NCI-H1436 treated with DMSO at 0.1 percent for 48 hours (cell line): ENCODE data around the gene BLOC1S5.
"Not testable (repeated sequence)": the region's sequence is repeated elsewhere in the genome, so short reads cannot be mapped to it uniquely, and the experiment has no call there.

Source experiments
- DNase-seq: peaks from one replicate; lab custom pipeline; 2025; lab: John Stamatoyannopoulos, UW

Gene BLOC1S5

DNA sequence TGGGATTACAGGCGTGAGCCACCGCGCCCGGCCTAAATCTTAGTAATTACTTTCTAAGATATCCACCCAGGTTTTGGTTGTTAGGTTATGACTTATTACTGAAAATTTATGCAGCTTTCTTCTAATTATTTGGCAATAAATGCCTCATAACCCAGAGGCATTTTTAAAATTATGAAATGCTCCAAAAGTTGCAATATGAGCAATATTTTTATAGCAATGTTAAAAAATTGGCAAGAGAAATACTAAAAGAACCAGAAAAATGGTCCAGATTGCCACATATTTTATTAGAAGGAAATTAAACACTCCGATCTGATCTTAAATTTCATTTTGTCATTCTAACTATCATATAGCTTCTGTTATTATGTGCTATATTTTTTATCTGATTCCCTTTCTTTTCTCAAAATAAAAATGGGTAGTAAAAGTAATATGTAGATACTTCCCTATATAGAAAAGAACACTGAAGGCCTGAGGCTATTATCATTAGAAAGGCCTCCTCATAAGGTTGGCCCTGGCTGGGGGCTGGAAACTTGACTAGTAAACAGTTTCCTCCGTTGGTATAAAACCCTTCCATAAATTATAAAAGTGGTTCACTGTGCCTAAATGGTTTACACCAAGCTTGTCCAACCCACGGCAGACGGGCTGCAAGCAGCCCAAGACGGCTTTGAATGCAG lies 22.1 kb downstream of the BLOC1S5 start:
- DNase-seq: no peak

DNA sequence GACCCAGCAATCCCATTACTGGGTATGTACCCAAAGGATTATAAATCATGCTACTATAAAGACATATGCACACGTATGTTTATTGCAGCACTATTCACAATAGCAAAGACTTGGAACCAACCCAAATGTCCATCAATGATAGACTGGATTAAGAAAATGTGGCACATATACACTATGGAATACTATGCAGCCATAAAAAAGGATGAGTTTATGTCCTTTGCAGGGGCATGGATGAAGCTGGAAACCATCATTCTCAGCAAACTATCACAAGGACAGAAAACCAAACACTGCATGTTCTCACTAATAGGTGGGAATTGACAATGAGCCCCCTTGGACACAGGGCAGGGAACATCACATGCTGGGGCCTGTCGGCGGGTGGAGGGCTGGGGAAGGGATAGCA lies 30.1 kb downstream of the BLOC1S5 start:
- DNase-seq: not testable (repeated sequence)

DNA sequence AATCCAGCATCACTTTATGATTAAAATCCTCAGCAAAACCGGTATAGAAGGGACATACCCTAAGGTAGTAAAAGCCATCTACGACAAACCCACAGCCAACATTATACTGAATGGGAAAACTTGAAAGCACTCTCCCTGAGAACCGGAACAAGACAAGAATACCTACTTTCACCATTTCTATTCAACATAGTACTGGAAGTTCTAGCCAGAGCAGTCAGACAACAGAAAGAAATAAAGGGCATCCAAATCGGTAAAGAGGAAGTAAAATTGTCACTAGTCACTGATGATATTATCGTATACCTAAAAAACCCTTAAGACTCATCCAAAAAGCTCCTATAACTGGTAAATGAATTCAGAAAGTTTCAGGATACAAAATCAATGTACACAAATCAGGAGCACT lies 33.3 kb downstream of the BLOC1S5 start:
- no peak for DNase-seq

DNA sequence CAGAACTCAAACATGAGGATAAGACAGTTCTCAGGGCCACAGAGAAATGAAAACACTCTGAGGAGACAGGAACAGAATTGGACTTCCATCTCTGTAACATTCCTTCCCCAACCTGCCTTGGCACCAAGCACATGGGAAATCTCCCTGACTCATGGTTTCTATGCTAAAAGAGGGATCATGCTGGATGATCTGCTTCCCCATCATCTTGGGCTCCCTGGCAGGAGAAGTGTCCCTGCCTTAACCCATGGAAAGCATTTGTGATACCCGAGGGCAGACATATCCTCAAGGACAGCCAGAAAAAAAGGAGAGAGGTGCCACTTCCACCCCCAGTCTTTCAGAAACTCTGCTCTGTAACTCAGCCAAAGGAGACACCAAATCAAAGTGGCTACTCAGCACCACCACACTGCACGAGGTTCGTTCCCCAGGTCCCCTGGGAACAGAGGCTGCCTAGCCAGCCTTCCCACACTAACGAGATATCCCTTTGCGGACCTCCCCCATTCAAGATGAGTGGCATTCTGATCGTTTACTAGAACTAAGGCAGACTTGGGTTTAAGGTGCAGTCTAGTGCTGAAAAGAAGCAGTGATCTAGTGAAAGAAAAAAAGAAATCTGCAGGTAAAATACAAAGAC lies 34.8 kb downstream of the BLOC1S5 start:
- DNase-seq: no peak

DNA sequence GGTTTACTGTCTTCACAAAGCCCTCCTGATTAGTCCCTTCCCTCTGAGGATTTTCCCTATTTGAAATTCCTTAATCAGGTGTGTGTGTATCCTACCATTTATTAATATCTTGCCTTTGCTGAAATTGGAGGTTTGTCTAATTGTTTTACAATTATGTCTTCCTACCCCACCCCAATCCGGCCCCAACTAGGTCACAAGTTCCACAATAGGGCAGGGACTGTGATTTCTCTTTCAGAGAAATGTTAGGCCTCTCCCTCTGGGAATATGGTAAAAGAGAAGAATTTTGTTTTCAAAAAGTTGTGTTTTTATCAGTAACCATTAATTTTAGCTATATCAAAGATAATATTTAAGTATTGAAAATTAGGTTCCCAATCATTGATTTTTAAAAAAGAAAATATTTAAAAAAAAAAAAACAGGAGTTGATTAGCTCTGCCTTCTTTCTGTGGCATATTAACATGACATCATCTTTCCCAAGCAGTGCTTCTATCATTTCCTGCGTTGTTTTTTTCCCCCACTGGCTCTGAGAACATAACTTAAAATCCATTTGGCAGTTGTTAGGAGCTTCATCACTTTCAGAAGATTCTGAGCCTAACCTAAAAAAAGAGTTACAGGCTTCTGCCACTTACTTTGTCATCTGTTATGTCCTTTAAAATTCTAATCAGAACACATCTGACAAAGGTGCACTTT lies 36.1 kb downstream of the BLOC1S5 start:
- no peak for DNase-seq

DNA sequence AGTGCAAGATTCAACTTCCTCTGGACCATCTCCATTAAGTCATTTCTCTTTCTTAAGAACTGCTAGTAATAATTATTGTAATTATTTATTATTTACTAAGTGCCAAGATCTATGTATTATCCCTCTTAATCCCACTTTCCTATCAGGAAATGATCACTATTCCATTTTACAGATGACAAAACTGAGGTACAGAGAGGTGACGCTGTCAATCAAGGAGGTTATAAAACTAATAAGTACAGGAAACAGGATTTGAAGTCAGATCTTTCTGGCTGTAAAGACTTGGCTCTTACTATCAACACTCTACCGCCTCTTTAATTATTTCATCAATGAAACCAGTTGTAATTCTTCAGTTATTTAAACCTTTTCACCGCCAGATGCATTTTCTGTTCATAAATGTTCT lies 37.4 kb downstream of the BLOC1S5 start:
- DNase-seq: no peak

DNA sequence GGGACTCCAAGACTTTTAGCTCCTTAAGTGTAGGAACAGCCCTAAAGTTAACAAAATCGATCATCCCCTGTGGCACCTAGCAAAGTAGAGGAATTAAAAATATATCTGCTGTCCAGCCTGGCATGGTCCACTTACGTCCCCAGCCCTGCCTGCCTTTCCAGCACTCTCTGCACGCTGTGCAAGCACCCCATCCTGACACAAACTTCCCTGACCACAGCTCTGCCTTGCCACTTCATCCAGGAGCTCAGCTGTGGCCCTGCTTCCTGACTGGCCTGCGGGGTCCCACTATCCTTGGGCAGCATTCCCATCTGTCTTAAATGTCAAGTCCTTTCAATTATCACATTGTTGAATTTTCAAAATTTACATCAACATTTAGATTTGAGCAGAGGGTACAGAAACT lies 39.0 kb downstream of the BLOC1S5 start:
- no peak for DNase-seq

DNA sequence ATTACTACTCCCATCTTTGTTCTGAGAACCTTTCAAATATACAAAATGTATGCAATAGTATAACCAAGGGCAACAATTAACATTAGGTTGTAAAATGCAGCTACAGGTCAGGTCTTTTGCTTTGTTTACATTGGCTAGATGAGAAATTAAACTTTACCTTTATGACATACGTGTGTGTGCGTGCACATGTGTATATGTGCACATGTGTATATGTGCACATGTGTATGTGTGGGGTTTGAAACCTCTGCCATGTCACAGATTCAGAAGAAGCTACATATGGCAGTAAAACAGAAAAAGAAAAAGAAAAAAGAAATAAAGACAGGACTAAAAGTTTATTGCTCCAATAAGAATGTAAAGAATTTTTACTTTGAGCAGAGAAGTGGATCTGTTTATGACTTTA lies 40.6 kb downstream of the BLOC1S5 start:
- DNase-seq: no peak

DNA sequence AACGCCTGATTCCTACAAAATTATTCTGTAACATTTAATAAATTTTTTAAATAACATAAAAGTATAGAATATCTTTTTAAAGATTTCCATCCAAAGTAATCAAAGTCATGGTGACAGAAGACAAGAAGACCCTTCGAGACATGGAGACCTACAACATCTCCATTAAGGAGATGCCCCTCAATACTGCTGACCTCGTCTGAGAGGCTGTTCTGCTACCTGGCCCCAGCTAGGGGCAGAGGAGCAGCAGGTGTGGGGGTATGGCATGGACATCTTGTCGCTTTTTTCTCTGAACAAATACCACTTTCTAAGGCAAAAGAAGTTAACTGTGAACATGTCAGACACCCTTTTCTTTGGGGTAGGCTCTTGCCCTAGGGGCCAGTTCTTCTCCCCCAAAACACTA lies 44.1 kb downstream of the BLOC1S5 start:
- no peak for DNase-seq

DNA sequence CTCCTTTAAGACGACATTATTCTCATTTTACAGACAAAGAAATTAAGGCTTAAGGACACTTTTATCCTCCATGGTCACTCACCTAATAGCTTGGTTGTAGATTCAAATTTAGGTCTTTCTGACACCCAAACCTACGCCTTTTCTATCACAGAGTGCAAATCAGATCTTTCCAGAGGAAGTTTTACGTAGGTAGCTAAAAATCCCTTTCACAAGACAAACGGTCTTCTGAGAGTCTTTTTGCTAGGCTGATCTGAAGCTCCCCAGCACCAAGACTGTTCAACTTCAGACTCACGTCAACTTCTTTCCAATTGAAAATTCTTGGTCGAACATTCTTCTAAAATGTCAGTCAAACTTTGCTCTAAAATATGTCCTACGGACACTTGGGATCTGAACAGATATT lies 46.5 kb downstream of the BLOC1S5 start:
- no peak for DNase-seq

DNA sequence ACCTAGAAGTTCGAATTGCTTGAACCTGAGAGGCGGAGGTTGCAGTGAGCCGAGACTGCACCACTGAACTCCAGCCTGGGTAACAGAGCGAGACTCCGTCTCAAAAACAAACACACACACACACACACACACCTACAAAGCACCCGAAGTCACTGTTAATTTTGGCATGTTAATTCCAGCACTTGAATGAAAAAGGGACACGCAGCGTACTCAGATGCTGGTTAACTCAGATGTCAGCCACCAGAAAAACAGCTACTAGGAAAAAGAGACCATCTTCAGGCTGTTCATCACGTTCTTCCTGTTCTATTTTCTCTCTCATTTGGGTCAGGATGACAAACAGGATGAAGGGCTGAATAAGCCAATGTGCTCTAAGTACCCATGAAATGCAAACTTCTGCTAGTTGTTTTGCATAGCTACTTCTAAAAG lies 46.9 kb downstream of the BLOC1S5 start:
- no peak for DNase-seq

DNA sequence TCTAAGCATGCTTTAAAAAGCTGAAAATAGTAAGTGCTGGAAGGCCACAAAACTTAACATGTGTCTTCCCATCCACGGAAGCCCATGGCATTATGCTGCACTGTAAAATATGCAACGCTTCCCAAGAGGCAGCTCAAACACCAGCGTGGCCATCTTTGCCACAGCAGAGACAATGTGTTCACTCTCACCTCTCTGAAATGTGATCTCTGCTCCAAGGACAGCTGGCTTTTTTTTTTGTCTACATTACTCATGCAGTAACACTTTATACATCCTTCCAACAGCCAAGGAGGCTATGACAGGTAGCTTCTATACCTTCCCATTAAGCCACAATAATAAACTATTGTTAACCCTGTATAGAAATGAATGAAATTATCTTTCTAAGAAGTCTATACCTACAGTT lies 49.2 kb downstream of the BLOC1S5 start:
- DNase-seq: no peak

DNA sequence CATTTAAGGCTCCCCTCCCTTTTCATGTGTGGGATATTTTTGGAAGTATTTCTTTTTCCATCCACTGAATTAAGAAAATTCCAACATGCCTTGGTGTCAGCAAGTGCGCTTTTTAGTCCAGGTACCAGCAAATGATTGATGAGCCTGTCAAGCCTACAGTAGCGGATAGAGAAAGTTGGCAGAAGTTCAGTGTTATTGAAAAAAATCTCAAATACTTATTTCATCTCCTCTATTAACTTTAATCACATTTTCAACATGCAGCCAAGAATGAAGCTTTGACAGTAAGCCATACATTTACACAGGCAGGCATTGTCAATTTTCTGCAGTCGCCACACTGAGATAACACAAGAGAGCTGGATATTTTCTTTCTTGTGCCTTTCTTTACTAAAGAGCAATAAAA lies 50.4 kb downstream of the BLOC1S5 start:
- no peak for DNase-seq

DNA sequence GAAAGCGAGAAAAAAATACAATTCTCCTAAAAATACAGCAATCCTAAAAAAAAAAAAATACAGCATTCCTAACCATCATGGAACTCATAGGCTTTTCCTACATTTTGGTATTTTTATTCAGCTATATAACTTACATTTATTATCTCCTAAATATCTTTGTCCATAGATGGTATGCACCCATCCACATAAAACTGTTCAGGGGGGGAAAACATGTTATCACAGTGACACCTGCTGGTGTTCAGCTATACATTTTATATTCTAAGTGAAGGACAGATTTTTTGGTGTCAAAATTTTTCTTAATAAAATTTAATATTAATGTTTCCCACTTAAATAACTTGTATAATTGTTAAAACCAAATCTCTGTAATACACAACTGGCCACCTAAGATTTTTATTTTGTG lies 58.0 kb downstream of the BLOC1S5 start:
- no peak for DNase-seq

DNA sequence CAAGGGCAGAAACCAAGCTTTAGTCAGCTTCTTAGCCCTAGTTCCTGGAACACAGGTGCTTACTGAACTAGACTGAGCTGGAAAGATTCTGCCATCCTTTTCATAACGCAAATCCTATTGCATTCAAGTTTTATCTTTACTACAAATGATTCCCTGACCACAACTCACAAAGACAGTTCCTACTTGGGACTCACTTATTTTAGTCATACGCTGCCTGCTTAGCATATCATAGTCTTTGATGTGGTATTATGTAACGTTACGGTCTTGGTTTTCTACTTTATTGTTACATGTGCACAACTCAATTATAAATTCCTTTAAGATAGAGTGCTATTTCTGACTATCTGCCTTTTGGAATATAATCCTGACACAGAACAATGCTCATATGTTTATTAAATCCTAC lies 59.1 kb downstream of the BLOC1S5 start:
- DNase-seq: no peak

DNA sequence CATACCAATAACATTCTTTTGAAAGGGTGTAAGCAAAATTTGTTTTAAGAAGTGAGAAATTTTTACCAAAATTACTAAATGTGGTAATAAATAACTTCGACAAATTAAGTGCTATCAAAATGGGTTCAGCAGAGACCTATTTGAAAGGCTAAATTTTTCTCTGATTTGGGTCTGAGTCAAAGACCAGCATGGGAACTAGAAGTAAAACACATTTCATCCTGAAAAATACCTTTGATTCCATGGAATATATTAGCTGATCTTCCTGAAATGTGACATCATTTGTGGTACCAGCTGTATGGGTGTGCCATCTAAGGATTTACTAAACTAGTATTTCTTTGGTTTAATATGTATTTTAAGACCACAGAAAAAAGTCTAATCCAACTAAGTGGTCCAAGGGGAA lies 63.6 kb downstream of the BLOC1S5 start:
- no peak for DNase-seq

DNA sequence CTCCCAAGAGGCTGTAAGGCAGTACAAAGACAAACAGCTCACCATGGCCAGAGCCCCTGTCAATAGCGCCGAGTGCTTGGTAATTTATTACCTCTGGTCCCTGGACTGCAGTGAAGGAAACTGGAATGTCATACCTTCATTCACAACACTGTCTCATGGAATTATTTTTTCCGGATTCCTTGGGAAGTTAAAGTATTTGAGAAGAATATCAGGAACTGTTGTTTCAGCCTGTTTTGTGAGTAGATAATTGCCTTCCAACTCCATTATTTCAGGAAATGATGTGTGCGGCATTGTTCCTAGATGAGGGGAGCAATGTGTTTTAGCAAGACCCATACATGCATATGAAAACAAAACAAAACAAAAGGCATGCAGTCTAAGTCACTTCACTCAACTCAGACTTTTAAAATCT lies 64.0 kb downstream of the BLOC1S5 start:
- DNase-seq: no peak

DNA sequence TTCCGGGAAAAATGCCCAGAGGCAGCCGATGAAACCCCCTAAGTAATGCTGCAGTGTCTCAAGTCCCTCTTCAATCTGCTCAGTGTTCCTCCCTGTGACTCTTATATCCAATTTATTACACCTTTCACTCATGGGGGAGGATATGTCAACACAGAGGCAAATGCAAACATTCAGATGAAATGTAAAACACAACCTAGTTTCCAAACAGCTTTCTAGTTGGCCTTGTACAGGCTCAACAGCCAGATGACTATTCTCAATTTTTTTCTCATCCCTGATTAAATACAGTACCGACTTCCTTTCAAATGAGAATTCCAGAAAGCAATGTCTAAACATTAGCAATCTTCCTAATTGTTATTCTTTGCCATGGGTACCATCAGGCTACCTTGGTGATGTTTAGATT lies 65.0 kb downstream of the BLOC1S5 start:
- no peak for DNase-seq

DNA sequence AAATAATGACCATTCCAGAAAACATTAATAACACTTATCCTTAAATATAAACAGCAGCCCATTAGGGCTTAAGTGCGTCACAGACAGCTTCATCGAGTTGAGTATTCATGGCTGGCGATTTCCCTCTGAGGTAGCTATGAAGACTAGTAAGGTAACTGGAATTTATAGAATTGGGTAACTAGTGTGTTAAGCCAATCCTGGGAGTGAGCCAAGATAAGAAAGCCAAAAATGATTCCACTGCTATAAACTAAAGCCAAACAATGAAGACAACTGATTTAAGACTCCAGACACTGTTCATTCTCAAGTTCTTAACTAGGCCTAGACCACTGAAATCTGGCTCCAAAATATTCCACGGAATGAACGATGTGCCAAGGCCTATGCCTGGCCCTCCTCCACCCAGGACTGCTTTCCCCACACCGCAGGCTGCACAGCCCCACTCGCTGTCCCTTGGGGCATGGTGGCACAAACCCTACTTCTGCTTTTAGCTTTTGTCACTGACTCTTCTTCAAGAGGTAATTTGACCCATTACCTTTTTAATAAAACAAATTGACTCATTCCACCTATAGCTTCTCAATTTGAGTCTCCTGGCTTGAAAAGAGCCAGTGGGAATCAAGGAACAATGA lies 66.0 kb downstream of the BLOC1S5 start:
- no peak for DNase-seq

DNA sequence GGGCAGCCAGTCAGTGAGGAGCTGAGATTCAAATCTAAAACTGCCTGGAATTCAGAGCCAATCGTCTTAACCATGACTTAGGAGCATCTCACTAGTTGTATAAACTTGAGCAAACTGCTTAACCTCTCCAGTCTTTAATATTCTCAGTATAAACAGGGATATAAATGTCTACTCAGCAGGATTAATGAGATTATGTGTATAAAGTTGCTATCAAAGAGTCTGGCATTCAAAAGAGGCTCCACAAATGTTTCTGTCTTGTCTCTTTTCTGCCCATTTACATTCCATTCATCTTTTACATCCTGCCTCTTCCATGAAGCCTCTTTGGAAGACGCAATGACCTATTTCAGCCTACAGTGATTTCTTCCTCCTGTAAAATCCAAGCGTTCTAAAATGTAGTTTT lies 66.9 kb downstream of the BLOC1S5 start:
- DNase-seq: no peak

DNA sequence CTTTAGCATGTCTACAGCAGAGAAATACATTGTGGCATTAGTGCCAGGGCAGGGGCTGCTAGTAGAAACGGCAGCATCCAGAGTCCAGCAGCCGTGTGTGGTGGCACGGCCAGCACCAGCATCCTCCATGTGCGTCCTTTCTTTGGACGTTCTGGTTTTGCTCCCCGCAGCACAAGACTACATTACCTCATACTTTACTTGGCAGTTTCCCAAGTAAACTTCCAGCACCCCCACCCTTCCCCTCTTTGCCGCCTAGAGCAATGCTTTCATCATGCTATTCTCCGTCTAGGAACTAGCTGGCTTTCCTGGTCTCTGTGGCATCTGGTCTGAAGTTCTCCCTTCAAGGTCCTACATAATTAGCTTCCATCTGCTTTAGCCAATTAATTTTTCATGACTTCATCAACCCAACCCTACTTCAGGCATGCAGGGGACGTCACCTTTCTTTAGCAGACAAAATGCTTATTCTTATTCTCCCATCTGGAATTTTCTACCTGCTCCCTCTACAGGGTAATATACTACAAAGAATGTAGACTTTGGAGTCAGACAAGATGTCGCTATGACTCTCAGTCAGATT lies 67.6 kb downstream of the BLOC1S5 start:
- DNase-seq: no peak

DNA sequence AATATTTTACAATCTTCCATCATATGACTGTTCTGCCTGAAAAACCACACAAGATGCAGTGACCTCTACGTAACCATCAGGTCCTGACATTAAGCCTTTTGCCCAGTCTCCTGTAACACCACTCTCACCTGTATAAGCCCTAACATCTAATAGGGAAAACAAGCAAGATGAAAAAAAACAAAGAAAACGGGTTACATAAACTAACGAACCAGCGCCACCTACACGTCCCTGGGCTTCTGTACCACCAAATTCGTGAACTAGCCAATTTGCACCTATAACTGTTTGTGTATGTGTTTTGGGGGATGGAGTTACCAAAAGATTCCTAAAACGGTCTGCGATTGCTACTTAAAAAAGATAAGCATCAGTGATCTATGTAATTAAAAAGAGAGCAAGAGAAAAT lies 70.2 kb downstream of the BLOC1S5 start:
- no peak for DNase-seq

DNA sequence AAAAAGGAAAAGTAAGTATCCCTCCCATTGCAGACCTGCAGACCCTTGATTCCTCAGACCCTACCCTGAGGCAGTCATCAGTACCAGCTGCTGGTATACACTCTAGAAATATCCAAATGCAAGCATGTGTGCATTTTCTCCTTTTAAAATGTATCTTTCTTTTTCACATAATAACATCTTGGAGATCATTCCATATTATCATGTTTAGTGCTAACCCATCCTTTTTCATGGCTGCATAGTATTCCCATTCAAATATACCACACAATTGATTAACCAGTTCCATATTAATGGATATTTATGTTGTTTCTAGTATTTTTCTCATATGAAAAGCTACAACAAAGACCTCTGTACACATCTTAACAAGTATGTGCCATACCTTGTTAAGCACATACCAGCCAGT lies 70.8 kb downstream of the BLOC1S5 start:
- DNase-seq: no peak
